Sigmoid colon (tissue), 4 donors: Measurements from ENCODE around the gene FBXL17.

ENCODE experiments used
- CTCF ChIP-seq, 4 experiments: fragments of 450-650 bp in 3 of 4; fragments of 200-600 bp in 1 of 4; IDR thresholded peaks; one replicate each; pipeline ENCODE4 v1.5.1; 2016 to 2019; ENCODE audit warnings: antibody characterized with exemption in 4 of 4, mild to moderate bottlenecking in 3 of 4, moderate library complexity in 2 of 4
- POLR2A ChIP-seq, 2 donors: fragments of 450-650 bp; IDR thresholded peaks; one replicate each; pipeline ENCODE4 v1.6.1; 2016; ENCODE audit warnings: antibody characterized with exemption in 2 of 2, mild to moderate bottlenecking in 2 of 2, moderate library complexity in 2 of 2
- POLR2AphosphoS5 ChIP-seq, 4 donors: sonication (generic); formaldehyde crosslinking; IDR thresholded peaks; one replicate each; pipeline ENCODE4 v1.6.1; 2017; ENCODE audit warnings: antibody characterized with exemption in 4 of 4

DNA sequence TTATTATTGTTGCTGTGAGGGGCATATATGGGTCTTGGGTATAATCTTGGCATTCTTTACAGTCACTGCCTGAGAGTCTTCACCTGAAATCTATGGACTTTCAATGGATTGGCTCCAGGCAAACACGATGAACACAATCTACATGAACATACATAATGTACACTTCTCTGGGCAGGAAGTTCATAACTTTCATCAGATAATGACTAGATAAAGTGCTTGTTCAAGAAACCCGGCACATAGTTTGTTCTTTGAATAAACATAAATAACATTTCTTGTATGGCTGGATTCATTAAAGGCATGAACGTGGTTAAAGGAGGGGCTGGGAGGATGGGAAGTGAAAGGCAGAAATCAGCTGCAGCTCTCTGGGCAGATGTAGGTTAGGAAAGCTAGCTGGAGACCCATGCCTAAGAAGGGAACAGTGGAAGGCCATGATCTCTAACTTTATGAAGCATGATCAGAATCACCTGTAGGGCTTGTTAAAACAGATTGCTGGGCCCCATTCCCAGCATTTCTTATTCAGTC lies 404.3 kb downstream of the FBXL17 start:
- no peak for TF ChIP-seq CTCF (IDR thresholded peaks at IDR 0.05)
- TF ChIP-seq POLR2AphosphoS5 (IDR thresholded peaks at IDR 0.05) = no peak
- no peak for TF ChIP-seq POLR2A (IDR thresholded peaks at IDR 0.05)
